A549 (cell line): ENCODE results near the gene GNRH2. TPM values are rescaled to one million over a fixed set of nuclear protein-coding genes. Genes with fewer than 3 reads are reported as not detected.

Source experiments
- ATAC-seq, 2 experiments: fragments of 200-7000 bp in 1 of 2; fragments of >200 bp in 1 of 2; cut with Nextera tagmentation in 1 of 2; cut with Tn5 transposase in 1 of 2; 3 replicates each; pipeline versions ENCODE4 v1.8.0 to v1.9.1; 2018 to 2020; ENCODE audit warnings: mild to moderate bottlenecking in 1 of 2, moderate library complexity in 1 of 2
- CTCF ChIA-PET: fragments of 300-600 bp; sonication (Branson Sonifier 250); formaldehyde crosslinking; extraction: SDS; loops from one replicate; lab custom pipeline; 2021; ENCODE audit warnings: antibody characterized with exemption, inconsistent platforms; lab: Yijun Ruan, JAX
- POLR2A ChIA-PET: fragments of 350-600 bp; formaldehyde crosslinking; extraction: SDS; loops from one replicate; lab custom pipeline; 2021; ENCODE audit warnings: antibody characterized with exemption, inconsistent platforms; lab: Yijun Ruan, JAX
- DNase-seq, 2 experiments: peaks; one replicate each; pipeline versions ENCODE4 v3.0.0 to v3.0.0-alpha.2; 2011 to 2016; ENCODE audit warnings: low read depth in 1 of 2, low spot score in 1 of 2
- FAIRE-seq: peaks from 2 replicates; lab custom pipeline; 2011; peaks lifted over from hg19 to GRCh38; lab: Jason Lieb, UNC
- H3K27ac ChIP-seq, 2 experiments: fragments of >200 bp; sonication (Bioruptor Twin); formaldehyde crosslinking; 3 replicates each; pipeline ENCODE4 v1.5.1; 2016 to 2017
- H3K4me1 ChIP-seq: fragments of >200 bp; sonication (Bioruptor Twin); formaldehyde crosslinking; 3 replicates; pipeline ENCODE4 v1.6.1; 2016
- H3K4me2 ChIP-seq: fragments of >200 bp; sonication (Bioruptor Twin); formaldehyde crosslinking; 3 replicates; pipeline ENCODE4 v1.6.1; 2016
- H3K4me3 ChIP-seq: fragments of >200 bp; sonication (Bioruptor Twin); formaldehyde crosslinking; 3 replicates; pipeline ENCODE4 v1.5.1; 2016
- H3K9me3 ChIP-seq: fragments of >200 bp; sonication (Bioruptor Twin); formaldehyde crosslinking; 3 replicates; pipeline ENCODE4 v1.6.1; 2016
- CHD2 ChIP-seq: fragments of 150-350 bp; IDR thresholded peaks from 2 replicates; pipeline ENCODE4 v1.6.1; 2014; ENCODE audit warnings: low read length; ENCODE audit not compliant: partially characterized antibody
- EP300 ChIP-seq, 2 experiments: fragments of >200 bp; sonication (Bioruptor Twin); formaldehyde crosslinking; IDR thresholded peaks; 2 replicates in 1 of 2; 3 replicates in 1 of 2; pipeline ENCODE4 v1.6.1; 2016 to 2017
- FOSB ChIP-seq: fragments of 250-450 bp; sonication (Bioruptor Pico); IDR thresholded peaks from 2 replicates; pipeline ENCODE4 v1.5.0; 2020; ENCODE audit warnings: mild to moderate bottlenecking, moderate library complexity
- HOXB5 ChIP-seq: fragments of 250-450 bp; sonication (Bioruptor Pico); IDR thresholded peaks from 2 replicates; pipeline ENCODE4 v1.5.0; 2020; ENCODE audit warnings: mild to moderate bottlenecking, moderate library complexity
- KDM1A ChIP-seq: fragments of 200-600 bp; sonication (generic); IDR thresholded peaks from 2 replicates; pipeline ENCODE4 v1.6.1; 2016; ENCODE audit warnings: low read depth, mild to moderate bottlenecking
- KDM5A ChIP-seq: fragments of 200-600 bp; sonication (generic); IDR thresholded peaks from 2 replicates; pipeline ENCODE4 v1.6.1; 2016; ENCODE audit warnings: antibody characterized with exemption, mild to moderate bottlenecking
- MAZ ChIP-seq: fragments of 150-350 bp; IDR thresholded peaks from 2 replicates; pipeline ENCODE4 v1.6.1; 2014; ENCODE audit warnings: antibody characterized with exemption, low read depth, low read length, borderline replicate concordance
- NFE2L2 ChIP-seq: fragments of 150-350 bp; conservative IDR thresholded peaks from 2 replicates; pipeline ENCODE4 v1.6.1; 2014; ENCODE audit warnings: low read length
- NPAS2 ChIP-seq: fragments of 250-450 bp; sonication (Bioruptor Pico); IDR thresholded peaks from 2 replicates; pipeline ENCODE4 v1.8.0; 2022; ENCODE audit warnings: mild to moderate bottlenecking, moderate library complexity, borderline replicate concordance
- POLR2AphosphoS2 ChIP-seq: conservative IDR thresholded peaks from 2 replicates; pipeline ENCODE4 v1.6.1; 2012; ENCODE audit warnings: low read length, improper control_type of control experiment, inconsistent platforms
- RFX5 ChIP-seq: fragments of 450-650 bp; IDR thresholded peaks from 2 replicates; pipeline ENCODE4 v1.7.1; 2014; ENCODE audit warnings: antibody characterized with exemption, mild to moderate bottlenecking, moderate library complexity
- RNF2 ChIP-seq: fragments of 200-600 bp; sonication (generic); IDR thresholded peaks from 2 replicates; pipeline ENCODE4 v1.6.1; 2016; ENCODE audit warnings: low read depth, mild to moderate bottlenecking, antibody characterized with exemption, moderate library complexity, borderline replicate concordance
- ZNF302 ChIP-seq: fragments of 250-450 bp; sonication (Bioruptor Pico); IDR thresholded peaks from 2 replicates; pipeline ENCODE4 v1.9.0; 2021; ENCODE audit warnings: inconsistent platforms, mild to moderate bottlenecking, moderate library complexity
- WGBS: methylation state at CpG from one replicate; pipeline ENCODE4 v1.1.6; 2017; ENCODE audit errors: missing lambda C conversion rate; 5-methylcytosine and 5-hydroxymethylcytosine counted together
- polyA plus RNA-seq, 4 experiments: library from polyadenylated mRNA; depleted of rRNA in 3 of 4; stranded (reverse); fragments of >200 nt; fragmentation: RNase III in 1 of 4; extraction: RNeasy Plus Mini Kit Qiagen cat#74134 plus additional on column Dnase treatment in 1 of 4; gene quantifications; 2 replicates in 3 of 4; 3 replicates in 1 of 4; pipeline ENCODE4 v1.2.3, GENCODE V29; 2011 to 2017
- TF ChIP-seq, protein P1 (sequence below): IDR thresholded peaks from 2 replicates; pipeline ENCODE4 v1.6.1; 2012; ENCODE audit warnings: low read depth, borderline replicate concordance
- TF ChIP-seq, protein P2 (sequence below): IDR thresholded peaks from 2 replicates; pipeline ENCODE4 v1.6.1; 2012
- TF ChIP-seq, protein P3 (sequence below): fragments of >200 bp; sonication (Bioruptor Twin); formaldehyde crosslinking; IDR thresholded peaks from 3 replicates; pipeline ENCODE4 v1.5.1; 2016
- TF ChIP-seq, protein P4 (sequence below): fragments of 450-650 bp; IDR thresholded peaks from 2 replicates; pipeline ENCODE4 v1.6.1; 2014; ENCODE audit warnings: antibody characterized with exemption

GNRH2 gene
- polyA plus RNA-seq, 2 of the 4 experiments (the other 2 are of a cell fraction): 0.12 TPM; not detected in 1

DNA sequence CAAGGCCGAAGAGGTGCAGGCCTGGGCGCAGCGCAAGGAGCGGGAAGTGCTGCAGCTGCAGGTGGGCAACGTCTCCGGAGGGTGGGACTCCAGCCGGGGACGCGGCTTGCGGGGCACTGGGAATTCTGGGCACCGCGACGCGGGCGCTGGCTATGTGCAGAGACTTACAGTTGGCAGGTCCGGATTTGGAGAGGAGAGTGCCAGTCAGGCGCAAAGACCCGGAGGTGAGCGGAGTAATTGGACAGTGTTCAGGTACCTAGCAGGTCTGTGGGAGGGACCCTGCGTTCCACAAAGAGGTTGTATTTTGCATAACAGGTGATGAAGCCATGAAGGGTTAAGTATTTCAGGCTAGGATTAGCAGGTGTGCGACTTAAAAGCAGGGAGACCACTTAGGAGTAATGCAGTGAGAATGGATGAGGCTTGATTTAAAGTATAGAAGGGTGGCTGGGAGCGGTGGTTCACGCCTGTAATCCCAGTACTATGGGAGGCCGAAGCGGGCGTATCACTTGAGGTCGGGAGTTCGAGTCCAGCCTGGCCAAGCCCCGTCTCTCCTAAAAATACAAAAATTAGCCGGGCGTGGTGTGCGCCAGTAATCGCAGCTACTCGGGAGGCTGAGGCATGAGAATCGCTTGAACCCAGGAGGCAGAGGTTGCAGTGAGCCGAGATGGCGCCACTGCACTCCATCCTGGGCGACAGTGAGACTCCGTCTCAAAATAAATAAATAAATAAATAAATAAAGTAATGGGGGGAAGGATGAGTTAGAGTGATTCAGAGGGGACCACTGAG is 3.4 kb downstream of the GNRH2 start:
- CTCF ChIA-PET: interaction anchor here (1.2 to 8.0 kb wide), 2 partner anchors 46 to 69 kb away, joined by 3 to 133 read pairs; no protein-coding TSS in a partner anchor
- DNase-seq: peak in 1 of 2 experiments; percentile 53

DNA sequence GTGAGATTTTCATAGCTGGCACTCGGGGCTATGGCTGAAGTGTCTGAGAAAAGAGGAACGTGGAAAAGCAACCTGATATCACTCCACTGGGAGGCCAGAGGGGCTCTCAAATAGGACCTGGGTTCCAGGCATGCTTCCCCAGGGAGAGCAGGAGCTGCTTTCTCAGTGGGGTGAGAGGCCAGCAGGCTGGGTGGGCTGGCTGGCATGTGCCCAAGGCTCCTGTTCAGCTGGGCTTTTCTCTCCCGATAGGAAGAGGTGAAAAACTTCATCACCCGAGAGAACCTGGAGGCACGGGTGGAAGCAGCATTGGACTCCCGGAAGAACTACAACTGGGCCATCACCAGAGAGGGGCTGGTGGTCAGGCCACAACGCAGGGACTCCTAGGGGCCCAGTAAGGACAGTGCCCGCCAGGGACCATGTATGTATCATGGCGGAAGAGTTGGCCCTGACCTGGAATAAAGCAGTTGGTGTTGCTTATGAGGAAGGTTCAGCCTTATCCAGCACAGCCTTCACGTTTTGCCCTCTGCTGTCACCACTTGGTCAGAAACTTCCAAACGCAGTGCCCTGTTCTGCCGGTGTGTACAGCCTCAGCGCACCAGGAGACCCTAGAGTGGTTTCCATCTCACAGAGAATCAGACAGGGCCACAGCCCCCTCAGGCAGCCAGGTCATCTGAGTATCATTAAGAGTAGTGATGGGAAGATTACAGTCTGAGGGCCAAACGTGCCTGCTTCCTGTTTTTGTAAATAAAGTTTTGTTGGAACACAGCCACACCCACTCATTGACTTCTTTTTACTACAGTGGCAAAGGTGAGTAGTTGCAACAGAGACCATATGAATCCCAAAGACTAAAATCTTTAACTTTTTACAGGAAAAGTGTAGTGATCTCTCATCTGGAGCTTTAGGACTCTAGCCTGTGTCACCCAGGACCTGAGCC is 4.3 kb downstream of the GNRH2 start:
- ChIA-PET CTCF (interaction anchor here (0.7 to 8.0 kb wide), 5 partner anchors 28 to 304 kb away, joined by 3 to 133 read pairs (median 3); no protein-coding TSS in a partner anchor), POLR2A (no interaction called here)
- Histone ChIP-seq H3K4me1 (peaks cover 13% of the 10 kb centered on the region), H3K9me3 (no peaks in the 10 kb centered on the region), H3K27ac (peak overlapping the region in 1 of 2 experiments; percentile 94; a peak in 1 of 6 replicates), H3K4me3 (peak overlapping the region; percentile 95), H3K4me2 (peak overlapping the region; percentile 77)
- DNase-seq: no peak
- 90% methylated on average over 14 of the region's 14 CpGs for WGBS
- no peak for FAIRE-seq
- no peak for ATAC-seq
- TF ChIP-seq HOXB5 (CRISPR knock-in tag) (no peak), CHD2 (no peak), ZNF302 (CRISPR knock-in tag) (no peak), RFX5 (no peak), MAZ (no peak), KDM1A (no peak), RNF2 (no peak), POLR2AphosphoS2 (no peak)
- TF ChIP-seq, protein P1, sequence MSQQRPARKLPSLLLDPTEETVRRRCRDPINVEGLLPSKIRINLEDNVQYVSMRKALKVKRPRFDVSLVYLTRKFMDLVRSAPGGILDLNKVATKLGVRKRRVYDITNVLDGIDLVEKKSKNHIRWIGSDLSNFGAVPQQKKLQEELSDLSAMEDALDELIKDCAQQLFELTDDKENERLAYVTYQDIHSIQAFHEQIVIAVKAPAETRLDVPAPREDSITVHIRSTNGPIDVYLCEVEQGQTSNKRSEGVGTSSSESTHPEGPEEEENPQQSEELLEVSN: no peak
- TF ChIP-seq, protein P2, sequence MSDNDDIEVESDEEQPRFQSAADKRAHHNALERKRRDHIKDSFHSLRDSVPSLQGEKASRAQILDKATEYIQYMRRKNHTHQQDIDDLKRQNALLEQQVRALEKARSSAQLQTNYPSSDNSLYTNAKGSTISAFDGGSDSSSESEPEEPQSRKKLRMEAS: no peak

More for the DNA sequence above, 3.4 kb downstream of the GNRH2 start:
- peak overlapping the region; percentile 86 to 94 for H3K27ac ChIP-seq
- POLR2A ChIA-PET: interaction anchor here (0.7 kb wide), 1 partner anchor 195 kb away, joined by 3 read pairs; no protein-coding TSS in a partner anchor
- H3K4me2 ChIP-seq: peak overlapping the region; percentile 77
- no peak for FAIRE-seq
- TF ChIP-seq FOSB: no peak
- TF ChIP-seq NPAS2 (CRISPR knock-in tag): no peak
- TF ChIP-seq KDM1A: no peak
- TF ChIP-seq EP300 (IDR thresholded peaks at IDR 0.05): no peak
- TF ChIP-seq NFE2L2: no peak
- TF ChIP-seq, protein P3, sequence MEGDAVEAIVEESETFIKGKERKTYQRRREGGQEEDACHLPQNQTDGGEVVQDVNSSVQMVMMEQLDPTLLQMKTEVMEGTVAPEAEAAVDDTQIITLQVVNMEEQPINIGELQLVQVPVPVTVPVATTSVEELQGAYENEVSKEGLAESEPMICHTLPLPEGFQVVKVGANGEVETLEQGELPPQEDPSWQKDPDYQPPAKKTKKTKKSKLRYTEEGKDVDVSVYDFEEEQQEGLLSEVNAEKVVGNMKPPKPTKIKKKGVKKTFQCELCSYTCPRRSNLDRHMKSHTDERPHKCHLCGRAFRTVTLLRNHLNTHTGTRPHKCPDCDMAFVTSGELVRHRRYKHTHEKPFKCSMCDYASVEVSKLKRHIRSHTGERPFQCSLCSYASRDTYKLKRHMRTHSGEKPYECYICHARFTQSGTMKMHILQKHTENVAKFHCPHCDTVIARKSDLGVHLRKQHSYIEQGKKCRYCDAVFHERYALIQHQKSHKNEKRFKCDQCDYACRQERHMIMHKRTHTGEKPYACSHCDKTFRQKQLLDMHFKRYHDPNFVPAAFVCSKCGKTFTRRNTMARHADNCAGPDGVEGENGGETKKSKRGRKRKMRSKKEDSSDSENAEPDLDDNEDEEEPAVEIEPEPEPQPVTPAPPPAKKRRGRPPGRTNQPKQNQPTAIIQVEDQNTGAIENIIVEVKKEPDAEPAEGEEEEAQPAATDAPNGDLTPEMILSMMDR: no peak
- TF ChIP-seq, protein P4, sequence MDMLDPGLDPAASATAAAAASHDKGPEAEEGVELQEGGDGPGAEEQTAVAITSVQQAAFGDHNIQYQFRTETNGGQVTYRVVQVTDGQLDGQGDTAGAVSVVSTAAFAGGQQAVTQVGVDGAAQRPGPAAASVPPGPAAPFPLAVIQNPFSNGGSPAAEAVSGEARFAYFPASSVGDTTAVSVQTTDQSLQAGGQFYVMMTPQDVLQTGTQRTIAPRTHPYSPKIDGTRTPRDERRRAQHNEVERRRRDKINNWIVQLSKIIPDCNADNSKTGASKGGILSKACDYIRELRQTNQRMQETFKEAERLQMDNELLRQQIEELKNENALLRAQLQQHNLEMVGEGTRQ: no peak
- no peak for TF ChIP-seq KDM5A
- TF ChIP-seq, protein P1: no peak
- peak overlapping the region; percentile 95 for H3K4me3 ChIP-seq
- ATAC-seq: no peak; a peak in 1 of 6 replicates
- peaks cover 19% of the 10 kb centered on the region for H3K4me1 ChIP-seq
- H3K9me3 ChIP-seq: no peaks in the 10 kb centered on the region
- 44% methylated on average over 33 of the region's 39 CpGs for WGBS
